ENCODE measurements around the gene TEAD1. TPM values are rescaled to one million over a fixed set of nuclear protein-coding genes. Genes with fewer than 3 reads are reported as not detected.
"Not testable (repeated sequence)": the region's sequence is repeated elsewhere in the genome, so short reads cannot be mapped to it uniquely, and the experiment has no call there.

The TEAD1 gene
- total RNA-seq, 1 donor from 2014 or later = 17.3 TPM

DNA sequence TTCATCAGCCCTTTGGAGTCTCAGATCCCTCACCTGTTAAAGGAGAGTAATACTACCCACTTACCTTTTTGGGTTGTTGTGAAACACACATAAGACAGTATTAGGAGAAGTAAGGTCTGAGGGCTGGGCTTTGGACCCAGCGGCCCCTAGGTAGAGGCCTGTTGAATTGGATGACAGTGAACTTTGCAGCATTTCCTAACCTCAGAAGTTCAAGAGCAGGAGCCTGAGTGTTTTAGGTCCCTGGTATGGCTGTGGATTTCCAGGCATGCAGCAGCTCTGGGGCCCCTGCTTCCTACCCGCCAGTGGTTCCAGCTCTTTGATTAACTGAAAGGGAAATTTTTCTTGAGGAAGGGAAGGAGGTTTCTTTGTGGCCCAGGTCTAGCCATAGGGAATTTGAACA lies 58.9 kb downstream of the TEAD1 start:
- DNase-seq (ENCODE audit: low read depth in 2 of 2) = no peak

DNA sequence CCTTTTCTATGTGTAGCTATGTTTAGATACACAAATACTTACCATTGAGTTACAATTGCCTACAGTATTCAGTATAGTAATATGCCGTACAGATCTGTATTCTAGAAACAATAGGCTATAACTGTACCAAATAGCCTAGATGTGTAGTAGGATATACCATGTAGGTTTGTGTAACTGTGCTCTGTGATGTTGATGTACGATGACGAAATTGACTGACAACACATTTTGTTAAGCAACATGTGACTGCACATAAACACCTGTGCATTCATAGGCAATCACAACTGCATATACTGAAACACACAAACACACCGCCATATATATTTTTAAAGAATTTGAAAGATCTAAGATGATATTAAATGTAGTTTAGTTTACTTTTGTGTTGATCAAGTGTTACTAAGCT lies 60.4 kb downstream of the TEAD1 start:
- DNase-seq (ENCODE audit: low read depth in 2 of 2) = no peak

DNA sequence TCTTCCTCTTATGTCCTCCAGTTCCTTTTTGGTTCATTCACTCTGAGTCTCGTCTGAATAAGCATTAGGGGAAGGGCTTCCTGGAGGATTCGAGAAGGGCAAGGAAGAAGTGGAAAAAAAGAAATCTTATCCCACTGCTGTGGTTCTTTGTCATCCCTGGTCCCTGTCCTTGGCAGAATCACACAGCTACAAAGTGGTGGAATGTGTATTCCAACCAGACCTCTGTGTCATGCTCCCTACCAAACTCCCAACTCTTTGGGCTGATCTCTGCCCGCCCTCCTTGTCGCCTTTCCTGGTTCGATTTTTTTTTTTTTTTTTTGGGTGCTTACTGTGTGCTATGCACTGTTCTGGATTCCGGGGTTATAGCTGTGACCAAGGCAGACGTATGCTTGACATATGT lies 61.0 kb downstream of the TEAD1 start:
- DNase-seq (ENCODE audit: low read depth in 2 of 2) = no peak

DNA sequence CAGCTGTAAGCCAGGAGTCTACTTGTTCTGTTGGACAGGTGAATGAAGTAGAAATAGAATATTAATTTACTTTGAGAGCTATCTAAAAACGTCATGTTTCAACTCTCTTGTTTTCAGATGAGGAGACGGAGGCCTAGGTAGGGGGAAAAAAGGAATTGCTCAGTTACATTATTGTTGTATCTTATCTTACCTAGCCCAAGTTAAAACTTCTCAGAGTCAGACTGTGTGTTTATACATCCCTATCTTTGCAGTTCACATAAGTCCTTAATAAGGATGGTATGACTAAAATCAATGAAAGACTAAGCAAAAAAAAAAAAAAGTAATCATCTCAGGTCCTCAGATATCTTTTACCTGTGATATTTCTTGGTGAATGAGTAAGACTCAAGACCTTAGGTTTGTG lies 62.8 kb downstream of the TEAD1 start:
- no peak for DNase-seq (ENCODE audit: low read depth in 2 of 2)

DNA sequence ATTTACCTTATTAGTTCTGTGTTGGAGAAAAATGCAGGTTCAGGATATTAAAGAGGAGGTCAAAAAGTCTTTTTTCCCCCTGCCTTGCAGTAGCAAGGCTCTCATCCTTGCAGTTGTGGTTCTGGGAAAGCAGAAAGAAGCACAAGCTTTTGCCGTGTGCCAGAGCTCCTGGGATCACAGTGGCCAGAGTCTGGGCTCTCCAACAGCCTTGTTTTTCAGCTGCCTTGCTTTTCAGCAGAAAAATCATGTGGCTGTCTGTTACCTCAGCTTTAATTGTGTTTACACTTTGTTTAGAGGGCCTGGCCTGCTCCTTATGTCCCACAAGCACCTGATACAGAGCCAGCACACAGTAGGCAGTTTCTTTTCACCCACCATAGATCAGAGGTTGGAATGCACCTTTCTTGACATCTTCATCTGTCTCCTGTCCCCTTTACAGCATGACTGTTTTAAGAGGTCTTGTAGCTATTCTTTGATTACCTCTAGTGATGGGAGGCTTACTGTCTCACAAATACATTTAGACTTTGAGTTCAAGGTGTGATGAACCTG lies 67.5 kb downstream of the TEAD1 start:
- DNase-seq (ENCODE audit: low read depth in 2 of 2) = no peak

DNA sequence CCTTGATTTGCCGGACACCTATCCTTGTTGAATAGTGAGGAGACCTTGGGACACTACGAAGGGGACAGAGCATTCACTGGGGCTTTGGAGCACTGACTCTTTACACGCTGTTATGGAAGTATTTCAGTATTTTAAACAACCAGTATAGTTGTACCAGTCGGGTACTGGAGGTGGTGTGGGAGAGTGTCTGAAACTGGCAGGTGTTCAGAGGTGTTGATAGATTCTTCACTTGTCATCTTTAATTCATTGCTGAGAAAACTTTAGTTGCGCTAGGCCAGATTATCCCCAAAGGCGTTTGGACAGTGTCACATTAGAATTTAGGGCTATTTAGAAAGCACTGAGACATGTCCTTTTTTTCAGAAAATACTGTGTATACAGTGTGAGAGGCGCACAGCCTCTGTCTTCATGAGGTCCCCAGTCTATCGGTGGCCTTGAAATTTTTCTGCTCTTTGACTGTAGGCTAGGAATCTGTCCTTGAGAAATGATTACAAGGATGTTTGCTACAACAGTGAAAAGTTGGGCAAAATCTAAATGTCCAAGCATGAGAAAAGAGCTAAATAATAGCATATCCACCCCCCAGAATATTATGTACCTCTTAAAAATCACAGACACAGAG lies 69.7 kb downstream of the TEAD1 start:
- no peak for DNase-seq (ENCODE audit: low read depth in 2 of 2)

DNA sequence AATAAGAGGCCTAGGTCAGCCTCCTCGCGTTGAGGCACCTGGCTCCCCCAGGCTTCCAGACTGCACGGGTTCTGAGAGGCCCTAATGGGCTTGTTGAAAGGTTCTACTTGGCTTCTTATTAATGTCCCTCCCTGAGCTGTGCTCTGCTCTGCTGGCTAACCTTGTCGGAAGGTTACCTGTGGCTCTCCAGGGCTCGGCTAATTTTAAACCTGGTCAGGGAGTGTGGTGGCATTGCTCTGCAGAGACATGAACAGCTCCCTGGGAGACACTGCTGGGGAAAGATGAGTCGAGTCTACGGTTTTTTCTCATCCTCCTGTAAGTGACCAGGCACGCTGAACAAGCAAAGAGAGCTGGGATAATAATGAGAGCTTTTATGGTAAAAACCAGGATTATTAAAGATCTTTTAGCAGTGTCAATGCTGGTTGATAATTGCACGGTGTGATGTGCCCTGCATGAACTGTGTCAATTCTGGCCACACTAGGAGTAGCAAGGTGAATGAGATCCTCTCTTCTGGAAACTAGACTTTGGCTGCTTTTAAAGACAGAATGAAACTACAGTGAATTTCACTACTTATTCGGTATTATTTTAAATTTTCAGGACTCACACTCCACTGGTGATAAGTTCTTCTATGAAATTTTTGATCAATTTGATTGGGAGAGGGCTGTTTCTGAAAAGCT lies 70.7 kb downstream of the TEAD1 start:
- DNase-seq (ENCODE audit: low read depth in 2 of 2) = no peak

DNA sequence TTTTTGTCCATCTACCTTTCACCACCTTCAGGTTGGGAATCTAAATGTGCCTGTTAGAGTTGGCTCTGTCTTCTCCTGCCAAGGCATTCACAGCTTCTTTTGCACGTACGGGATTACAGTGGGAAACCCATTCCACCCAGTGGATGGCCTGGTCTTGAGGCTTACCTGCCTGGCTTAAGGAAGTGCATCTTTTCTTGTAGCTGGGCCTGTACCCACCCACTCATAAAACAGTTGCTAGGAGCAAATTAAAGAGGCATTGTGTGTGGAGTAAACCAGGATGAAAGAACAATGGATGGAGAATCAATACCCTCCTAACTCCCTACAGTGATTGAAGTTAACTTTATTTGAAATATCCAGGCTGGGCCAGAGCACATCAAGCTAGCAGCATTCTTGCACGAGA lies 71.6 kb downstream of the TEAD1 start:
- no peak for DNase-seq (ENCODE audit: low read depth in 2 of 2)

DNA sequence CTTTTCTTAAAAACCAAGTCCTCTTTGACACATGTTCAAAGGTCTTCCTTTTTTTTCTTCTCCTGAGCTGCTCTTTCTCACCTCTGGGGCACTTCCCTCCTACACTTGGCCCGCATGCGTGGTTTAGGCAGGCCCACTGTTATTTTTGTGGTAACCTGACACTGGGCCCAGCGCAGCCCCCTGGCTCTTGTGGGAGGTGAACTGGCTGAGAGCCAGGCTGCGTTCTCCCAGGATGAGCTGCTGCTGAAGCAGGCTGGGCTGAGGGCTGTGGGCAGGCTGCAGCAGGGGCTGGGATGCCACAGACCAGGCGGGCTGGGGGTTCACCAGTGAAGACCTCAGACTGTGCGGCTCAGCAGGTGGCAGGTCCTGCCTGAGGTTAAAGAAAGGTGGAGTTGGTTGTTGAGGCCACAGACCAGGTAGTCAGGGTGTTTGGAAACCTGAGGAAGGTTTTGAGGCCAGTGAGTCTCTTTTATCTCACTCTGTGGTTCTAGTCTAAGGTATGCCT lies 72.4 kb downstream of the TEAD1 start:
- no peak for DNase-seq (ENCODE audit: low read depth in 2 of 2)

DNA sequence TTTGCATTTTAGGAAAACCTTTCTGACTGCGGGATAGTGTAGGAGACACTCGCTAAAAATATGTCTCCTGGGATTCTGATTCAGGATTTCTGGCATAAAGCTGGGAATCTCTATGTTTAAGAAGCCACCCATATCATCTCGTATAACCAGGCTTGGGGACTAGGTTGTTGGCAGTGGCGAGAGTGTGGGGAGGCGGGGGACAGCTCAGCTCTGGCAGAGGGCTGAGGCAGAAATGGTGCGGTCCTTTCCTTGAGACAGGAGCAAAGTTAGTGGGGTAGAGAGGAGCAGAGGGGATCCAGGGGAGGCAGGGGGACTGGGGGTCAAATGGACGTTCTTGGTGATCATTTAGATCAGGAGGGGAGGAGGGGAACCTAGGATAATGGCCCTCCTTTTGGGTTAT lies 74.3 kb downstream of the TEAD1 start:
- DNase-seq (ENCODE audit: low read depth in 2 of 2) = no peak

DNA sequence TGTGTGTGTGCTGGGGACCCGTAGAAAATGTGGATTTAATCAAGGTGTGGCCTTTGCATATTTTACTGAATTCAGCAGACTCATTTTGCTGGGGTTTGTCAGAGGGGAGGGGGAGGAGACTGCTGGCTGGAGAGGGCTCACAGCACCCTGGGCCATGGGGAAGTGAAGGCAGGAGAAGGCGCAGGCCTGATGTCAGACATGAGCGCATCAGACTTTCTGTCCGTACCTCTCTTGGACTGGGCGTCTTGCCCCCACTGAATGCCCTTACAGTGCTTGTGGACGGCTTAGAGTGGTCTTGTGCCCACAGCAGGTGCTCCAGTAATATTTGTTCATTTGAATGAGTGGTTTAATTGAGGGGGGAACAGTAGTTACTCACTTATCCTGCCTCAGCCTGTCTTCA lies 75.2 kb downstream of the TEAD1 start:
- DNase-seq (ENCODE audit: low read depth in 2 of 2) = no peak

DNA sequence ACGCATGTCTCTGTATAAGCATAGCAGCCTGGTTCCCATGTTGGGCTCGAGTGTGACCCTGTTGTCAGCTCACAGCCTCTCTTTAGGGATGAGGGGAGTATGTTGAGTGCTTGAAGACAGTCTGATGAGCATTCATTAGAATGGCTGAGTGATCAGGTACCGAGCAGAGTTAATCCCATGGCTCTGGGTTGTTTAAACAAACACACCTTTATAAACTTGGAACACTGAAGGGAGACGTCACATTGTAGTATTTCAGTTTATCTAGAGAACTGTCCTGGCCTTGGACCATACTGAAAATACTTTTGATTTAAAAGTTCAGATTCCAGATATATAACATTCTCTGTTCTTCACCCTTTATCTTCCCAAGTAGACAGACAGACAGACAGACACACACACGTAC lies 76.0 kb downstream of the TEAD1 start:
- DNase-seq (ENCODE audit: low read depth in 2 of 2) = no peak

DNA sequence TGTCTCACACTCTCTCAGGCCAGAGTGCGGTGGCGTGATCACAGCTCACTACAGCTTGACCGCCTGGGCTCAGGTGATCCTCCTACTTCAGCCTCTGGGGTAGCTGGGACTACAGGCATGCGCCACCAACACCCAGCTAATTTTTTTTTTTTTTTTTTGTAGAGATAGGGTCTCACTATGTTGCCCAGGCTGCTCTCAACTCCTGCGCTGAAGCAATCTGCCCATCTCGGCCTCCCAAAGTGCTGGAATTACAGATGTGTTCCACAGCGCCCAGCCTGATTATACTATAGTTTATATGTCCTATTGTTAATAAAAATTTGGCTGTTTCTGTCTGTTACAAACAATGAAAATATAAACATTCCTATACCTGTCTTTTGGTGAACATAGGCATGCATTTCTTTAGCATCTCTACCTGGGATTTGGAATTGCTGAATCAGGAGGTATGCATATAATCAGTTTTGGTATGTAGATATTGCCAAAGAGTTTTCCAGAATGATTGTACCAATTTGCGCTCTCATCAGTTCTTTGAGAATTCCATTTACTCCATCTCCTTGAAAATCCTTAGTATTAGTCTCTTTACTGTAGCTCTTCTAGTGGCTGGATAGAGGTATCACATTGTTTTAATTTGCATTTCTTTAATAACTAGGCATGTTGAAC lies 78.8 kb downstream of the TEAD1 start:
- DNase-seq (ENCODE audit: low read depth in 2 of 2) = no peak

DNA sequence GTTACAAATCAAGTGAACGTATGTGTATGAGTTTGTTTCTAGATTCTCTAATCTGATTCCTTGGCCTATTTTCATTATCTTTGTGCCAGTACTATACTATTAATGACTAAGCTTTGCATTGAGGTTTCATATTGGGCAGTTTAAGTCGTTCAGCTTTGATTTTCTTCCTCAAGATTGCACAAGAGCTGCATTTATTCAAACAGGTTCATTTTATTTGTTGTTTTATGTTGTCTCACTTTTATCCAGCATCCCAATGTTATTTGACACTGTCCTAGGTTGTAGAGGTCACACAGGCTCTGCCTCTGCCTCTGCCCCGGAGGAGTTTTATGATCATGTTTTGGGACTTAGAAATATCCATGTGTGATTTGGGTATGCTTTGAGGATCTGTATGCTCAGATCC lies 79.8 kb downstream of the TEAD1 start:
- no peak for DNase-seq (ENCODE audit: low read depth in 2 of 2)

DNA sequence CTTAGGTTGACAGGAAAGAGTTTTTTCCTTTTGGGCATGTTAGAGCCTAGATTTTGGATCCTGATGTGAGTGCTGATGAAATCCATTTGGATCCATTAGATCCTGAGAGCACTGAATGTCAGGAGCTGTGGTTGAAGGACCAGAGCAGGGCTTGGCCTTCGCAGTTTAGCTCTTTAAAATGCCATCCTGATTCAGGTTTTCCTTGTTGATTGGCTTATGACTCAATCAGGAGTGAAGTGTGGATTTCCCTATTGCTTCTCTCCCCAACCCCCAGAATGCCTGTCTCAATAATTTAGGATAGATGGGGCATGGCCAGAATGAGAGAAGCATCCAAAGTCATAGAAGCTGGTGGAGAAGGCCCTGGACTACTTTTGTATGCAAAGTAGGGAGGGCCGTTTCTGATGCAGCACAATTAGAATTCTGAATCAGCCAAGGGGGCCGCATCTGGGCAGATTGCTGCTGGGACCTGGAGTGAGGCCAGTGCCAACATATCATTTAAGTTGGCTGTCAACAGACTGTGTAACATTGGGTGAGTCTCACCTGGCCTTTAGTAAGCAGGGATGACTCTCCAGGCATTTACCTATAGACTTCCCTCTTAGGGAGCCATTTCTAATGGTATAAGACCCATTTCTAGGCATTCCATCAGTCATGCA lies 80.5 kb downstream of the TEAD1 start:
- no peak for DNase-seq (ENCODE audit: low read depth in 2 of 2)

DNA sequence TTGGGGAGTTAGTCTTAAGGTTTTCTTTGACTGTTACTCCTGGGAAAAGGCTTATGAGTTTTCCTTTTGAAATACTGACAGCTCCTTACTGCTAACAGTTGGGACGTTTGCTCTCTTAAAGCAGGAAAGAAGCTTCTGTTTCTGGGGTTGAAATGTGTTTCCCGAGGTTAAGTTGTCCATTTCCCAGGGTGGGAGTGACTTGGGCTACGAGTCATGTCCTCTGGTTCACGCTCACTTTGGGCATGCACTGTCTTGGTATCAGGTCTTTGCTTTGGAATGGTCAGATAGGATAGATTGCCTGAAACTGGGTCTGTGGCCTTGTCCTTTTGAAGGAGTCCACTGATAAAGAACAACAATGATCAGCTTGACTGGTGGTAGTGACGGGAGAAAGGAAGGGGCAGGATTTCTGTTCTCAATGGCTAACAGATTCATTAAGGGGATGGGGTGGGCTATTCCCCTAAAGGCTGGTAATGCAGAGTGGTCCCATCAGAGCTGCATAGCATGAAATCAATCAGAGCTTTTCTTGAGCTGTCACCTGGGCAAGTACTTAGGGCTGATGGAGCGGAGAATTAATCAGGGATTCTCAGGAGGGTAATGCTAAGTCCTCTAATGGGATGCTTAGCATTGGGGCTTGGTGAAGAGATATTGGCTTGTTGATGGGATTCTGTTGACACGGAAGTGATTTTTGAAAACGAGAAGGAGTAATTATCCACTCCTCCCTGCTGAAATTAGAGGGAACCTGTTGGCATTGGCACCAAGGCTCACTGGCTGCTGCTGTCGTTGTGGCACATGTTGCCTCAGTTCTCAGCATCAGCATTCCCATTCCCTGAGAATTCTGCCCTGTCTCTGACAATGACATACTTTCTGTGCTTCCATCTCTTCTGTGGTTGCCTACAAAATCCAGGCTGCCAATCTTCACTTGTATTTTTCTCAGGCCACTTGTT lies 81.6 kb downstream of the TEAD1 start:
- peak in 1 of 2 donors; percentile 18 for DNase-seq (ENCODE audit: low read depth in 2 of 2)

DNA sequence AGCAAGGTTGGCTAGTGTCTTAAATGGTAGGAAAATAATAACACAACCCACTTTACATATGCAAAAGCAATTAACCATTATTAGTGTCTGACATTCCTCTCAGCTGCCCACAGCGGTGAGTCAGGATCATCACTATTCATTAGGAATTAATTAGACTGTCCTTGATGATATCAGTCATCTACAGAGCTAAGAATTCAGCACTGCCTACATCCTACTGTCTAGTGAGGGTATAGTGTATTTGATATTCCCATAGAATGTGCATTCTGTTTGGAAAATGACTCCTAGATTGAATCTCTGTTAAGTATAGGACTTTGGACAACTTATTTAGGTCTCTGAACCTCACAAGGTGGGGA lies 82.2 kb downstream of the TEAD1 start:
- no peak for DNase-seq (ENCODE audit: low read depth in 2 of 2)

DNA sequence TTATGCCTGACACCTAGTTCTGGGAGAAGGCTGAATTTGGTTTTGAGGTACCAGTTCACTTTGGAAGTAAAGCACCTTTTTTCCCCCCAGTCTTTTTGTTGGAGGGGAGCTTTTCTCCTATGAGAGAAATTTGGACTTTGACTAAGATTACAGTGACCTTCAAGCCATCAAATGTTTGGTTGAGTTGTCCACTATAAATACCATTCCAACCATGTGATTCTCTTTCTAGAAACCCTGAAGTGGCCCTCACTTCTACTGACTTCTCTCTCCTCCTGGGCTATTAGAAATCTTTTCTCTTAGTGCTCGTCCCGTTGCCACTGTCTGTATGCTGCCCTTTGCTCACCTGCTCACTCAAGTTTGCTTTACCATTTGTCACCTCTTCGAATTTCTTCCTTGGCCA lies 82.6 kb downstream of the TEAD1 start:
- no peak for DNase-seq (ENCODE audit: low read depth in 2 of 2)

DNA sequence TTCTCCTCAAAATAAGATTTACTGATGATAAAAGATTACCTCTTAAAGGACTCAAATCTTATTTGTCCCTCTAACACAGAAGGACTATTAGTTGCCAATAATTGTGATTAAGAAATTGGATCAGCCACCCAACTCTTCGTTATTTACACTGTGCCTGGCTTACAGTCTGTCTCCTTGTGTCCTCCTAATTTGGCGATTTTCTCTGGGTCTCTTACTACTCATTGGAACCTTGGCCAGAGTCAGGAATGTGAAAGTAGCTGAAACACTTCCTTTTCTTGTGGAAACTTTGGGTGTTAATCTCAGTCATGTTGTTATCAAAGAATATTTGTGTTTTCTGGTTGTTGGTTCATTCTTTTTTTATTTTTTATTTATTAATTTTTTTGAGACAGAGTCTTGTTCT lies 83.2 kb downstream of the TEAD1 start:
- peak in 1 of 2 donors; percentile 17 for DNase-seq (ENCODE audit: low read depth in 2 of 2)

DNA sequence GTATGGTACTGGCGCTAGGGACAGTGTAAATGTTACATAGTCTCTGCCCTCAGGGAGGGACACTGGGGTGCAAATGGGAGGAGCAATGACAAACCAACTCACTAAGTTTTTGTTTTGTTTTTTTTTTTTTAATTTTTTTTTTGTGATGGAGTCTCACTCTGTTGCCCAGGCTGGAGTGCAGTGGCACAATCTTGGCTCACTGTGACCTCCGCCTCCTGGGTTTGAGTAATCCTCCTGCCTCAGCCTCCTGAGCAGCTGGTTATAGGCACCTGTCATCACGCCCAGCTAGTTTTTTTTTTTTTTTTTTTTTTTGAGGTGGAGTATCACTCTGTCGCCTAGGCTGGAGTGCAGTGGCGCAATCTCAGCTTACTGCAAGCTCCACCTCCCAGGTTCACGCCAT lies 83.9 kb downstream of the TEAD1 start:
- DNase-seq (ENCODE audit: low read depth in 2 of 2) = not testable (repeated sequence)

DNA sequence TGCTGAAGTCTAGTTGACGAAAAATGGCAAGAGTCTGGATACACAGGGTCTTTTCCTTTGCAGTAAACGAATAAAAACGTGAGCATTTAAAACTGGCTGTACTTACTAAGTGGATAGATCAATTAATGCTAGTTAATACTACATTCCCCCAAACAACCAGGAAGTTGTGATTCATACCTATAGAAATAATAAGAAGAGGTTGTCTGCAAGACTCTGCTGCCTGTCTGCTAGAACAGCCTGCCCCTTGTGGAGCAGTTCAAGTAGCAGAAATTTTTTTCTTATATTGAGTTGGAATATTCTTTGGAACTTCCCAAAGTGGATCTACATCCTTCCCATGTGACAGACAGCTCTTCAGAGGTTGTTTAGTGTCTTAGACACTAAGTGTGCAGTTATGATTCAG lies 86.8 kb downstream of the TEAD1 start:
- DNase-seq (ENCODE audit: low read depth in 2 of 2) = peak in 1 of 2 donors; percentile 69

Data from dermis microvascular lymphatic vessel endothelial cell (primary cell).